OCI-LY1 (cell line): ENCODE measurements around the gene KRT40.

ENCODE experiments used
- CTCF ChIP-seq: fragments of 200-600 bp; sonication (generic), shearing (Covaris generic); IDR thresholded peaks from 2 replicates; pipeline ENCODE4 v1.5.1; 2017; ENCODE audit warnings: mild to moderate bottlenecking, antibody characterized with exemption, low read length, moderate library complexity, mixed read lengths
- EZH2 ChIP-seq: fragments of 200-600 bp; sonication (generic), shearing (Covaris generic); IDR thresholded peaks from 2 replicates; pipeline ENCODE4 v1.8.0; 2017; ENCODE audit warnings: borderline replicate concordance, mixed run types, mild to moderate bottlenecking, antibody characterized with exemption, low read length, moderate library complexity, mixed read lengths

- no peak for TF ChIP-seq CTCF
- no peak for TF ChIP-seq EZH2
Observed at GRCh38 chr17:40938981-40939380, 45.1 kb downstream of the KRT40 start.
